Ascending aorta (tissue), 2 donors: ENCODE measurements around the gene PARVB. TPM values are rescaled to one million over a fixed set of nuclear protein-coding genes. Genes with fewer than 3 reads are reported as not detected.

Experiments
- DNase-seq, 2 donors: peaks; one replicate each; pipeline ENCODE4 v3.0.0-alpha.2; 2019; ENCODE audit warnings: low spot score in 2 of 2
- H3K27ac ChIP-seq, 2 donors: fragments of 200-600 bp; sonication (generic); one replicate each; pipeline ENCODE4 v1.5.1; 2016 to 2017; ENCODE audit warnings: mild to moderate bottlenecking in 1 of 2
- H3K27me3 ChIP-seq: fragments of 200-600 bp; sonication (generic); one replicate; pipeline ENCODE4 v1.5.1; 2017
- H3K36me3 ChIP-seq, 2 donors: fragments of 200-600 bp; sonication (generic); one replicate each; pipeline ENCODE4 v1.5.1; 2016
- H3K4me1 ChIP-seq, 2 donors: fragments of 200-600 bp; sonication (generic); one replicate each; pipeline ENCODE4 v1.5.1; 2016 to 2017; ENCODE audit warnings: mild to moderate bottlenecking in 1 of 2
- H3K4me3 ChIP-seq, 2 donors: fragments of 200-600 bp; sonication (generic); one replicate each; pipeline ENCODE4 v1.5.1; 2016 to 2017; ENCODE audit warnings: mild to moderate bottlenecking in 1 of 2
- H3K9me3 ChIP-seq, 2 donors: fragments of 200-600 bp; sonication (generic); one replicate each; pipeline ENCODE4 v1.5.1; 2016
- intact Hi-C: fragments of 100-400 bp; cut with DNase I; formaldehyde crosslinking; loops from one replicate; pipeline ENCODE4 v1.15.1; 2023
- total RNA-seq: library from RNA; depleted of rRNA; stranded (reverse); fragments of >200 nt; gene quantifications from one replicate; pipeline ENCODE4 v1.1.0, GENCODE V29; 2016
- TF ChIP-seq, protein P1 (sequence below), 3 experiments: fragments of 200-600 bp in 2 of 3; fragments of 450-650 bp in 1 of 3; sonication (generic) in 2 of 3; IDR thresholded peaks; one replicate each; pipeline ENCODE4 v1.5.1; 2016 to 2019; ENCODE audit warnings: antibody characterized with exemption in 3 of 3, mild to moderate bottlenecking in 1 of 3, moderate library complexity in 1 of 3

The PARVB gene
- total RNA-seq, 1 donor from 2014 or later = 33.8 TPM

DNA sequence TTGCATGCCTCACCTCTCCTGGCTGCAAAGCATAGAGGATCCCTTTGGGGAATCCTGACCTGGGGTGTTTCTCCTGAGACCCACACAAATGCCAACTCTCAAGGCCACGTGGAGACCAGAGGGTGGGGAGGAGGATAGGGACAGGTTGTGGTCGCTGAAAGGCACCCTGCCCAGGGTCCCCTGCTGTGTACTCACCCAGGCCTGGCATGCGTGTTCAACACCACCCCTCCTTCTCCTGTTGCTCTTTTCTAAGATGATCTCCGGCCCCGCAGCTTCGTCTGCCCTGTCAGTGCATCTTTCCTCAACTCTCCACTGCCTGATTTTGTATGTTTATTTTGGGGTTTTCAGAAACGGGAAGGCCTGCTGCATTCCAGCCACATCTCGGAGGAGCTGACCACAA is 112.0 kb downstream of the PARVB start:
- no peak overlapping the region for H3K4me3 ChIP-seq
- DNase-seq = peak in 1 of 2 donors; percentile 38
- H3K27me3 ChIP-seq = no peaks in the 10 kb centered on the region
- H3K4me1 ChIP-seq = no peaks in the 10 kb centered on the region
- TF ChIP-seq, protein P1, sequence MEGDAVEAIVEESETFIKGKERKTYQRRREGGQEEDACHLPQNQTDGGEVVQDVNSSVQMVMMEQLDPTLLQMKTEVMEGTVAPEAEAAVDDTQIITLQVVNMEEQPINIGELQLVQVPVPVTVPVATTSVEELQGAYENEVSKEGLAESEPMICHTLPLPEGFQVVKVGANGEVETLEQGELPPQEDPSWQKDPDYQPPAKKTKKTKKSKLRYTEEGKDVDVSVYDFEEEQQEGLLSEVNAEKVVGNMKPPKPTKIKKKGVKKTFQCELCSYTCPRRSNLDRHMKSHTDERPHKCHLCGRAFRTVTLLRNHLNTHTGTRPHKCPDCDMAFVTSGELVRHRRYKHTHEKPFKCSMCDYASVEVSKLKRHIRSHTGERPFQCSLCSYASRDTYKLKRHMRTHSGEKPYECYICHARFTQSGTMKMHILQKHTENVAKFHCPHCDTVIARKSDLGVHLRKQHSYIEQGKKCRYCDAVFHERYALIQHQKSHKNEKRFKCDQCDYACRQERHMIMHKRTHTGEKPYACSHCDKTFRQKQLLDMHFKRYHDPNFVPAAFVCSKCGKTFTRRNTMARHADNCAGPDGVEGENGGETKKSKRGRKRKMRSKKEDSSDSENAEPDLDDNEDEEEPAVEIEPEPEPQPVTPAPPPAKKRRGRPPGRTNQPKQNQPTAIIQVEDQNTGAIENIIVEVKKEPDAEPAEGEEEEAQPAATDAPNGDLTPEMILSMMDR (IDR thresholded peaks at IDR 0.05) = no peak
- H3K9me3 ChIP-seq = peaks cover 9 to 11% of the 10 kb centered on the region in 2 donors
- H3K27ac ChIP-seq = no peak overlapping the region
- H3K36me3 ChIP-seq = peaks cover 14 to 18% of the 10 kb centered on the region in 2 donors
- intact Hi-C loops = no loop called here

DNA sequence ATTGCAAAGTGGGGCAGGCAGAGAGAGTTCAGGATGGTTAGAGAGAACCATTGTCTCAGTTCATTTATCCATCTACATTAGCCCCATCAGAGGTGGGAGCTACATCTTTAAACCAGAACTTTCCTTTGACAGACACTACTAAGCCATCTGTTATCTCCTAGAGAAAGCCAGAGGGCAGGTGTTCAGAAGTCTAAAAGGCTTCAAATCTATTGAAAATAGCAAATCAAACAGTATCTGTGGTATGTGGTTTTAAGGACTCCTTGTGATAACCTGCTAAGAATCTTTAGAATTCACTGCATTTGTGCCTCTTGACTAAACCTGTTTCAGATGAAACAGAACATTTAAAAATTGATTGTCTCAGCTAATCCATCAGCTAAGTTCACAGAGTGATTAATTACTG is 112.7 kb downstream of the PARVB start:
- peaks cover 14 to 18% of the 10 kb centered on the region in 2 donors for H3K36me3 ChIP-seq
- no peak overlapping the region for H3K4me3 ChIP-seq

DNA sequence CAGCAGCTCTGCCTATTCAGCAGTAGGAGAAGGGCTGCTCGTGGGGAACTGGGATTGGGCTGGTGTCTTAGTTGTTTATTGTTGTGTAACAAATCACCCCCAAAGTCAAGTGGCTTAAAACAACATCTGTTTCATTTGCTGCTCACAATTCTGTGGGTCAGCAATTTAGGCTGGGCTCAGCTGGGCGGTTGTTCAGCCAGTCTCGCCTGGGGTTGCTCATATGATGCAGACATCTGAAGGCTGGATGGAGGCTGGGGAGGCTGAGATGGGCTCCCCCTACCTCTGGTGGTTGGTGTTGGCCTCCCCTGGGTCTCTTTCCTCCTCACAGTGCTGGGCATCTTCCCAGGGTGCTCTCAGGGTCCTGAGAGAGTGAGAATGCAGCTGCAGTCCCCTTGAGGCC is 113.3 kb downstream of the PARVB start:
- Histone ChIP-seq H3K27ac (no peak overlapping the region), H3K27me3 (no peaks in the 10 kb centered on the region), H3K4me3 (no peak overlapping the region), H3K9me3 (peaks cover 9 to 11% of the 10 kb centered on the region in 2 donors), H3K36me3 (peaks cover 14 to 18% of the 10 kb centered on the region in 2 donors), H3K4me1 (no peaks in the 10 kb centered on the region)
- TF ChIP-seq, protein P1 (IDR thresholded peaks at IDR 0.05) = no peak
- intact Hi-C loops = no loop called here
- peak in 1 of 2 donors; percentile 11 for DNase-seq

More for the DNA sequence above, 112.7 kb downstream of the PARVB start:
- Histone ChIP-seq H3K9me3 (peaks cover 9 to 11% of the 10 kb centered on the region in 2 donors), H3K27ac (no peak overlapping the region), H3K27me3 (no peaks in the 10 kb centered on the region), H3K4me1 (no peaks in the 10 kb centered on the region)
- intact Hi-C loops = no loop called here
- TF ChIP-seq, protein P1 (IDR thresholded peaks at IDR 0.05) = no peak
- no peak for DNase-seq

DNA sequence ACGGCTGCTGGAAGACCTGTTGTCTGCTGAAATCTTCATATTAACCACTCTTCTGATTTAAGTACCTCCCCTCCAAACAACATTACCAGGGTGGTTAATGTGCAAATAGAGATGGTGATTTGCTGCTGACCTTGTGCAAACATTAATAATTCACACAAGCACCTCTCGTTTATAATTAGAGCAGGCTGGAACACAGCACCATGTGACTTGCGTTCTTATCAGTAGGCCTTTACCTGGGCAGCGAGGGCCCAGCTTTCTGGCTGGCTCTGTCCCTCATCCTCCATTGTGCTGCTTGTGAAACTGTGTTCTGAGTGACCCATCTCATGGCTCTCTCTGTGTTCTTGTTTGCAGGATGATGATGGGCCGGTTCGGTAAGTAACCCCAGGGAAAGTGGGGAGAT is 115.7 kb downstream of the PARVB start:
- no peak overlapping the region for H3K4me3 ChIP-seq
- H3K4me1 ChIP-seq = no peaks in the 10 kb centered on the region
- TF ChIP-seq, protein P1 (IDR thresholded peaks at IDR 0.05) = no peak
- H3K9me3 ChIP-seq = peaks cover 9 to 11% of the 10 kb centered on the region in 2 donors
- H3K27me3 ChIP-seq = no peaks in the 10 kb centered on the region
- peaks cover 14 to 18% of the 10 kb centered on the region in 2 donors for H3K36me3 ChIP-seq
- H3K27ac ChIP-seq = no peak overlapping the region
- no peak for DNase-seq
- intact Hi-C loops = no loop called here

DNA sequence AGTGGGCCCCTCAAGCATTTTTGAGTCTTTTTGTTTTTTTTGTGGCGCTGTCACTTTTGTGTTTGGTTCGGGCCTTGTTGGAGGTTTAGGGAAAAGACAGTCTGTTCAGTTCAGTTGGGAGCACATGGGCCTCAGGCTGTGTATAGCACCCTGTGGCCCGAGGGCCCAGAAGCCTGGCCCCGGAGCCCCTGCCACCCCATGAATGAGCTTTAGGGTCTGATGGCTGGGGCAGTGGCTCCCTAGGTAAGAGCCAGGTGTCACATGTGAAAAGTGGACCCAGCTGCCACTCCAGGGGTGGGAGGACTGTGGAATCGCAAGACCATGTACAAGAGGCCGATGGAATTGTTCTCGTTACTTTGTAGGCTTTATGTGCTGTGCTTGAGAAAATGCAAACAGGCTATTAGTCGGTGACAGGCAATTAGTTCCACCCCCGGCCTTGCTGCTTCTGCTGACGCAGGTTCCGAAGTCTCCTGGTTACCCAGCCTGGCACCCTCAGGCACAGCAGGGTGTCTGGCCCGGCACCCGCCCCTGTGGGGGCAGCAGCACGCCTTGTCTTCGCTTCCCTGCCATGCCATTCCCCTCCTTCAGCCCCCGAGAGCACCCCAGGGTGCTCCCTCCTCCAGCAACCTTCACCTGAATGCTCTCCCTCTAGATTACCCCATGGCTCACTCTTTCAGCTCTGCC is 118.5 kb downstream of the PARVB start:
- no peaks in the 10 kb centered on the region for H3K27me3 ChIP-seq
- peaks cover 0 to 2% of the 10 kb centered on the region in 2 donors for H3K4me1 ChIP-seq
- intact Hi-C loops = no loop called here
- H3K36me3 ChIP-seq = peaks cover 1 to 5% of the 10 kb centered on the region in 2 donors
- H3K4me3 ChIP-seq = no peak overlapping the region
- DNase-seq = no peak
- H3K9me3 ChIP-seq = peaks cover 3 to 4% of the 10 kb centered on the region in 2 donors
- no peak overlapping the region for H3K27ac ChIP-seq
- TF ChIP-seq, protein P1 (IDR thresholded peaks at IDR 0.05) = no peak
